T-cell (primary cell): Measurements from ENCODE around the gene LRRC36. TPM values are rescaled to one million over a fixed set of nuclear protein-coding genes. Genes with fewer than 3 reads are reported as not detected.

Experiments
- ATAC-seq, 4 experiments: fragments of 200-7000 bp in 3 of 4; fragments of 150-1000 bp in 1 of 4; cut with Tn5 transposase; replicated peaks in 1 of 4; 1 replicate in 3 of 4; 2 replicates in 1 of 4; pipeline ENCODE4 v1.10.0; 2021; ENCODE audit warnings: moderate library complexity in 3 of 4, mild to moderate bottlenecking in 2 of 4, moderate number of reproducible peaks in 1 of 4
- CTCF ChIA-PET, 2 donors: fragments of 300-600 bp; sonication (Branson Sonifier 250); formaldehyde crosslinking; loops; one replicate each; lab custom pipeline; 2022; ENCODE audit warnings: antibody characterized with exemption in 2 of 2; lab: Charles Lee
- POLR2A ChIA-PET, 2 donors: fragments of 300-600 bp; sonication (Branson Sonifier 250); formaldehyde crosslinking; loops; one replicate each; lab custom pipeline; 2022; ENCODE audit warnings: antibody characterized with exemption in 2 of 2; lab: Charles Lee
- DNase-seq, 35 experiments: peaks; one replicate each; pipeline versions ENCODE4 v3.0.0 to v3.0.0-alpha.2; 2013 to 2023
- H3K27ac ChIP-seq: one replicate; pipeline ENCODE4 v1.5.1; 2013; ENCODE audit warnings: low read length
- H3K27me3 ChIP-seq, 2 experiments: replicated peaks in 1 of 2; 1 replicate in 1 of 2; 2 replicates in 1 of 2; pipeline versions ENCODE4 v1.6.1 to v1.7.0; 2013; ENCODE audit warnings: low read length in 1 of 2, mixed read lengths in 1 of 2; ENCODE audit not compliant: control insufficient read depth in 2 of 2, insufficient read depth in 2 of 2; ENCODE audit errors: extremely low read depth in 1 of 2
- H3K36me3 ChIP-seq, 2 donors: 1 replicate in 1 of 2; 2 replicates in 1 of 2; pipeline versions ENCODE4 v1.6.1 to v1.7.0; 2013; ENCODE audit warnings: low read length in 1 of 2; ENCODE audit not compliant: control insufficient read depth in 2 of 2, insufficient read depth in 1 of 2; ENCODE audit errors: extremely low read depth in 1 of 2
- H3K4me1 ChIP-seq, 2 experiments: 1 replicate in 1 of 2; 2 replicates in 1 of 2; pipeline versions ENCODE4 v1.6.1 to v1.7.0; 2013; ENCODE audit warnings: low read length in 2 of 2, mixed read lengths in 1 of 2; ENCODE audit not compliant: insufficient read depth in 2 of 2, control insufficient read depth in 1 of 2; ENCODE audit errors: extremely low read depth in 1 of 2
- H3K4me3 ChIP-seq, 2 donors: 1 replicate in 1 of 2; 2 replicates in 1 of 2; pipeline versions ENCODE4 v1.5.1 to v1.7.0; 2013; ENCODE audit warnings: mild to moderate bottlenecking in 2 of 2, low read length in 1 of 2, moderate library complexity in 1 of 2; ENCODE audit not compliant: control insufficient read depth in 1 of 2; ENCODE audit errors: extremely low read depth in 1 of 2
- H3K9me3 ChIP-seq: 2 replicates; pipeline ENCODE4 v1.7.0; 2013
- H3K27ac Mint-ChIP-seq, 2 donors: one replicate each; pipeline ENCODE4 v1.8.0; 2020 to 2021; ENCODE audit warnings: mild to moderate bottlenecking in 2 of 2, mixed read lengths in 2 of 2
- H3K27me3 Mint-ChIP-seq, 2 donors: one replicate each; pipeline ENCODE4 v1.8.0; 2021 to 2022; ENCODE audit warnings: mixed read lengths in 2 of 2
- H3K36me3 Mint-ChIP-seq: one replicate; pipeline ENCODE4 v1.8.0; 2021; ENCODE audit warnings: mixed read lengths
- H3K4me1 Mint-ChIP-seq, 3 donors: one replicate each; pipeline ENCODE4 v1.8.0; 2020 to 2022; ENCODE audit warnings: mixed read lengths in 3 of 3, mild to moderate bottlenecking in 1 of 3
- H3K4me3 Mint-ChIP-seq, 3 donors: one replicate each; pipeline ENCODE4 v1.8.0; 2020 to 2022; ENCODE audit warnings: mild to moderate bottlenecking in 3 of 3, mixed read lengths in 3 of 3, moderate library complexity in 3 of 3
- H3K9me3 Mint-ChIP-seq, 3 donors: one replicate each; pipeline ENCODE4 v1.8.0; 2020 to 2022; ENCODE audit warnings: mixed read lengths in 3 of 3
- WGBS: methylation state at CpG from one replicate; pipeline ENCODE4 v1.1.5; 2013; ENCODE audit warnings: missing lambda C conversion rate; ENCODE audit not compliant: insufficient coverage; 5-methylcytosine and 5-hydroxymethylcytosine counted together
- total RNA-seq, 35 experiments: library from RNA in 6 of 35; stranded (reverse) in 6 of 35; fragments of 120-200 nt in 1 of 35; gene quantifications; one replicate each; pipeline versions ENCODE4 v1.2.1 to v1.2.4 and lab custom pipeline; 2013 to 2026

LRRC36 gene
- total RNA-seq, 5 donors from 2014 or later (not counting 1 experiment from before 2014, with no cell fraction given) = not detected

GRCh38 chr16:67326115-67326471, 522 bp upstream of the LRRC36 start:
- no peak for DNase-seq

GRCh38 chr16:67327743-67328142, 1.1 kb downstream of the LRRC36 start:
- ChIA-PET CTCF (interaction anchor here in 1 of 2 donors (0.6 kb wide), 1 partner anchor 479 kb away, joined by 3 read pairs; the partner anchor contains the start of genes RANBP10 and TSNAXIP1), POLR2A (no interaction called here)
- H3K4me1 Mint-ChIP-seq = peaks cover 8 to 19% (median 17%) of the 10 kb centered on the region in 3 donors
- peaks cover 3 to 19% of the 10 kb centered on the region in 2 experiments for H3K4me1 ChIP-seq
- peaks cover 19 to 39% of the 10 kb centered on the region in 2 donors for H3K27me3 Mint-ChIP-seq
- ATAC-seq (no peak), DNase-seq (no peak)
- no peak overlapping the region for H3K4me3 ChIP-seq
- no peak overlapping the region for H3K27ac ChIP-seq
- no peaks in the 10 kb centered on the region for H3K36me3 ChIP-seq
- 83% methylated on average over 2 of the region's 3 CpGs for WGBS
- H3K9me3 ChIP-seq = no peaks in the 10 kb centered on the region
- no peaks in the 10 kb centered on the region for H3K9me3 Mint-ChIP-seq
- no peaks in the 10 kb centered on the region for H3K36me3 Mint-ChIP-seq
- peak overlapping the region in 1 of 3 donors; percentile 47 for H3K4me3 Mint-ChIP-seq
- peak overlapping the region in 1 of 2 donors; percentile 9 for H3K27ac Mint-ChIP-seq
- peaks cover 0 to 25% of the 10 kb centered on the region in 2 experiments for H3K27me3 ChIP-seq

More at GRCh38 chr16:67326115-67326471, 522 bp upstream of the LRRC36 start:
- H3K4me3 ChIP-seq = peak overlapping the region; percentile 53 to 90
- H3K27ac ChIP-seq = no peak overlapping the region
- peaks cover 3 to 19% of the 10 kb centered on the region in 2 experiments for H3K4me1 ChIP-seq
- Mint-ChIP-seq H3K27me3 (peaks cover 26 to 51% of the 10 kb centered on the region in 2 donors), H3K4me1 (peaks cover 8 to 19% (median 17%) of the 10 kb centered on the region in 3 donors), H3K36me3 (no peaks in the 10 kb centered on the region), H3K27ac (peak overlapping the region; percentile 1 to 23), H3K9me3 (no peaks in the 10 kb centered on the region), H3K4me3 (peak overlapping the region; percentile 75 to 85 (median 76))
- H3K27me3 ChIP-seq = peaks cover 0 to 25% of the 10 kb centered on the region in 2 experiments
- no peak for ATAC-seq
- no peaks in the 10 kb centered on the region for H3K9me3 ChIP-seq
- ChIA-PET POLR2A (interaction anchor here in 1 of 2 donors (0.6 kb wide), 1 partner anchor 107 kb away, joined by 8 read pairs; no protein-coding TSS in a partner anchor), CTCF (interaction anchor here in 1 of 2 donors (0.6 kb wide), 1 partner anchor 173 kb away, joined by 3 read pairs; no protein-coding TSS in a partner anchor)
- 12% methylated on average over 5 of the region's 11 CpGs for WGBS
- H3K36me3 ChIP-seq = no peaks in the 10 kb centered on the region

DNA sequence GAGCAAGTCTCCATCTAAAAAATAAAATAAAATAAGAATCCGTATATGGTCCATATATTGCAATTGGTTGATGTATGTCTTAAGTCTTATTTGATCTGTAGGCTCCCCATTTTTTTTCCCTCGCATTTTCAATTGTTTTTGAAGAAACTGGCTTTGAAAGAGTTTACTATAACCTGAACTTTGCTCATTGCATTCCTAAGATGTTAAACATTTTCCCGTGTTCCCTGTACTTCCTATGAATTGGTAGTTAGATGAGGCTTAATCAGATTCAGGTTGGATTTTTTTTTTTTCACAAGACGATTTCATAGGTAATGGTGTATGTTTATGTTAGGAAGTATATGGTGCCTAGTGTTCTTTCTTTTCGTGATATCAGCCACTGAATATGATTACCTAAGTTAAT, 3.3 kb downstream of the LRRC36 start:
- Mint-ChIP-seq H3K9me3 (peaks cover 0 to 4% (median 0%) of the 10 kb centered on the region in 3 donors), H3K36me3 (no peaks in the 10 kb centered on the region), H3K27me3 (peaks cover 3 to 20% of the 10 kb centered on the region in 2 donors), H3K27ac (no peak overlapping the region), H3K4me3 (no peak overlapping the region), H3K4me1 (peaks cover 8 to 19% (median 17%) of the 10 kb centered on the region in 3 donors)
- Histone ChIP-seq H3K4me1 (peaks cover 3 to 19% of the 10 kb centered on the region in 2 experiments), H3K36me3 (no peaks in the 10 kb centered on the region), H3K27ac (no peak overlapping the region), H3K4me3 (no peak overlapping the region), H3K27me3 (peaks cover 0 to 30% of the 10 kb centered on the region in 2 experiments), H3K9me3 (no peaks in the 10 kb centered on the region)
- WGBS = no CpG with 5 or more reads among the region's 5 CpGs
- DNase-seq (no peak), ATAC-seq (no peak)
- CTCF ChIA-PET = no interaction called here
- POLR2A ChIA-PET = no interaction called here

GRCh38 chr16:67333315-67333714, 6.7 kb downstream of the LRRC36 start:
- H3K4me3 Mint-ChIP-seq = no peak overlapping the region
- Histone ChIP-seq H3K4me3 (no peak overlapping the region), H3K27me3 (peaks cover 0 to 16% of the 10 kb centered on the region in 2 experiments), H3K27ac (no peak overlapping the region), H3K36me3 (no peaks in the 10 kb centered on the region), H3K4me1 (no peaks in the 10 kb centered on the region), H3K9me3 (no peaks in the 10 kb centered on the region)
- ChIA-PET POLR2A (no interaction called here), CTCF (no interaction called here)
- no peak overlapping the region for H3K27ac Mint-ChIP-seq
- H3K27me3 Mint-ChIP-seq = peaks cover 0 to 7% of the 10 kb centered on the region in 2 donors
- H3K9me3 Mint-ChIP-seq = peaks cover 4 to 10% (median 7%) of the 10 kb centered on the region in 3 donors
- H3K4me1 Mint-ChIP-seq = no peaks in the 10 kb centered on the region
- WGBS = 75% methylated on average over 2 of the region's 2 CpGs
- H3K36me3 Mint-ChIP-seq = no peaks in the 10 kb centered on the region
- no peak for DNase-seq
- no peak for ATAC-seq

DNA sequence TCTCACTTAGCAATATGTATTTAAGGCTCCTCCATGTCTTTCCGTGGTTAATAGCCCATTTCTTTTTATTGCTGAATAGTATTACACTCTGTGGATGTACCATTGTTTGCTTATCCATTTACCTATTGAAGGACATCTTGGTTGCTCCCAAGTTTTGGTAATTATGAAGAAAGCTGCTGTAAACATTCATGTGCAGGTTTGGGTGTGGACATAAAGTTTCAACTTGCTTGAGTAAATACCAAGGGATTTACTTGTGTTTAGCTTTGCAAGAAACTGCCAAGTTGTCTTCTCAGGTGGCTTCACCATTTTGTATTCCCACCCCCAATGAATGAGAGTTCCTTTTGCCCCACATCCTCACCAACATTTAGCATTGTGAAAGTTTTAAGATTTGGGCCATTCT, 9.5 kb downstream of the LRRC36 start:
- Mint-ChIP-seq H3K4me1 (no peaks in the 10 kb centered on the region), H3K27ac (no peak overlapping the region), H3K9me3 (peaks cover 4 to 10% (median 7%) of the 10 kb centered on the region in 3 donors), H3K27me3 (peaks cover 0 to 8% of the 10 kb centered on the region in 2 donors), H3K36me3 (no peaks in the 10 kb centered on the region), H3K4me3 (no peak overlapping the region)
- H3K27ac ChIP-seq = no peak overlapping the region
- CTCF ChIA-PET = interaction anchor here in 1 of 2 donors (0.7 kb wide), 1 partner anchor 69 kb away, joined by 3 read pairs; no protein-coding TSS in a partner anchor
- H3K4me3 ChIP-seq = no peak overlapping the region
- H3K27me3 ChIP-seq = peaks cover 0 to 16% of the 10 kb centered on the region in 2 experiments
- ATAC-seq (no peak), DNase-seq (no peak)
- no CpG with 5 or more reads among the region's 1 CpG for WGBS
- POLR2A ChIA-PET = no interaction called here
- H3K36me3 ChIP-seq = no peaks in the 10 kb centered on the region
- no peaks in the 10 kb centered on the region for H3K4me1 ChIP-seq
- no peaks in the 10 kb centered on the region for H3K9me3 ChIP-seq

- POLR2A ChIA-PET = no interaction called here
- WGBS = 83% methylated on average over 1 of the region's 1 CpG
- no peak for DNase-seq
- Histone ChIP-seq H3K4me3 (no peak overlapping the region), H3K4me1 (no peaks in the 10 kb centered on the region), H3K36me3 (no peaks in the 10 kb centered on the region), H3K27me3 (peaks cover 0 to 16% of the 10 kb centered on the region in 2 experiments), H3K27ac (no peak overlapping the region), H3K9me3 (no peaks in the 10 kb centered on the region)
- ATAC-seq = no peak
- no peaks in the 10 kb centered on the region for H3K36me3 Mint-ChIP-seq
- no peak overlapping the region for H3K27ac Mint-ChIP-seq
- H3K9me3 Mint-ChIP-seq = peaks cover 4 to 10% (median 7%) of the 10 kb centered on the region in 3 donors
- CTCF ChIA-PET = no interaction called here
- no peak overlapping the region for H3K4me3 Mint-ChIP-seq
- peaks cover 0 to 8% of the 10 kb centered on the region in 2 donors for H3K27me3 Mint-ChIP-seq
- no peaks in the 10 kb centered on the region for H3K4me1 Mint-ChIP-seq
These were observed 10.0 kb downstream of the LRRC36 start for GRCh38 chr16:67336648-67337047.
